SJSA1 (cell line): Measurements from ENCODE around the gene WFDC13. TPM values are rescaled to one million over a fixed set of nuclear protein-coding genes. Genes with fewer than 3 reads are reported as not detected.

Experiments
- DNase-seq, 2 experiments: peaks; one replicate each; pipeline ENCODE4 v3.0.0-alpha.2; 2015 to 2020; ENCODE audit warnings: low spot score in 2 of 2, low read depth in 1 of 2
- H3K27ac ChIP-seq: fragments of 250-450 bp; sonication (Bioruptor Pico); 2 replicates; pipeline ENCODE4 v1.5.1; 2020; ENCODE audit warnings: mild to moderate bottlenecking, moderate library complexity
- H3K27me3 ChIP-seq: fragments of 250-450 bp; sonication (Bioruptor Pico); replicated peaks from 2 replicates; pipeline ENCODE4 v1.5.1; 2020; ENCODE audit warnings: mild to moderate bottlenecking, moderate library complexity
- H3K36me3 ChIP-seq: fragments of 250-450 bp; sonication (Bioruptor Pico); 2 replicates; pipeline ENCODE4 v1.5.1; 2020; ENCODE audit warnings: mild to moderate bottlenecking
- H3K4me1 ChIP-seq: fragments of 250-450 bp; sonication (Bioruptor Pico); replicated peaks from 2 replicates; pipeline ENCODE4 v1.6.1; 2021; ENCODE audit warnings: mild to moderate bottlenecking
- H3K4me3 ChIP-seq: fragments of 250-450 bp; sonication (Bioruptor Pico); 2 replicates; pipeline ENCODE4 v1.5.1; 2020; ENCODE audit warnings: mild to moderate bottlenecking
- H3K9me3 ChIP-seq: fragments of 250-450 bp; sonication (Bioruptor Pico); replicated peaks from 2 replicates; pipeline ENCODE4 v1.5.1; 2020; ENCODE audit warnings: mild to moderate bottlenecking
- total RNA-seq: library from RNA; depleted of rRNA; stranded (reverse); fragments of >200 nt; shearing (Covaris generic); gene quantifications from 2 replicates; pipeline ENCODE4 v1.2.3, GENCODE V29; 2014; rRNA removed

Gene WFDC13
- total RNA-seq, 1 experiment from 2014 or later, result not detected

- DNase-seq, result no peak
- H3K4me1 ChIP-seq, result no peaks in the 10 kb centered on the region
- H3K4me3 ChIP-seq, result no peak overlapping the region
- H3K27me3 ChIP-seq, result no peaks in the 10 kb centered on the region
- H3K36me3 ChIP-seq, result no peaks in the 10 kb centered on the region
- no peak overlapping the region for H3K27ac ChIP-seq
- H3K9me3 ChIP-seq, result no peaks in the 10 kb centered on the region
Observed at GRCh38 chr20:45732199-45732598, 30.4 kb downstream of the WFDC13 start.

- H3K4me1 ChIP-seq, result no peaks in the 10 kb centered on the region
- H3K4me3 ChIP-seq, result no peak overlapping the region
- no peaks in the 10 kb centered on the region for H3K36me3 ChIP-seq
- DNase-seq, result no peak
- H3K27me3 ChIP-seq, result no peaks in the 10 kb centered on the region; the same call in 1 of the 2 replicates
- no peaks in the 10 kb centered on the region for H3K9me3 ChIP-seq
- no peak overlapping the region for H3K27ac ChIP-seq
Observed at GRCh38 chr20:45735552-45735951, 33.7 kb downstream of the WFDC13 start.

GRCh38 chr20:45735988-45736387 is 34.1 kb downstream of the WFDC13 start:
- Histone ChIP-seq H3K4me1 (no peaks in the 10 kb centered on the region), H3K4me3 (no peak overlapping the region), H3K27ac (no peak overlapping the region), H3K27me3 (no peaks in the 10 kb centered on the region; the same call in 1 of the 2 replicates), H3K36me3 (no peaks in the 10 kb centered on the region), H3K9me3 (no peaks in the 10 kb centered on the region)
- no peak for DNase-seq

GRCh38 chr20:45742596-45742995 is 40.8 kb downstream of the WFDC13 start:
- no peaks in the 10 kb centered on the region for H3K4me1 ChIP-seq
- no peak overlapping the region for H3K27ac ChIP-seq
- H3K27me3 ChIP-seq, result peaks cover 5% of the 10 kb centered on the region
- DNase-seq, result no peak
- no peaks in the 10 kb centered on the region for H3K36me3 ChIP-seq
- H3K4me3 ChIP-seq, result no peak overlapping the region
- no peaks in the 10 kb centered on the region for H3K9me3 ChIP-seq

GRCh38 chr20:45745015-45745414 is 43.2 kb downstream of the WFDC13 start:
- no peak for DNase-seq
- H3K4me3 ChIP-seq, result no peak overlapping the region
- no peaks in the 10 kb centered on the region for H3K36me3 ChIP-seq
- H3K9me3 ChIP-seq, result no peaks in the 10 kb centered on the region
- peaks cover 13% of the 10 kb centered on the region for H3K27me3 ChIP-seq
- no peak overlapping the region for H3K27ac ChIP-seq
- no peaks in the 10 kb centered on the region for H3K4me1 ChIP-seq

GRCh38 chr20:45751721-45752120 is 49.9 kb downstream of the WFDC13 start:
- no peak for DNase-seq
- no peaks in the 10 kb centered on the region for H3K4me1 ChIP-seq
- no peaks in the 10 kb centered on the region for H3K9me3 ChIP-seq

GRCh38 chr20:45752746-45753145 is 50.9 kb downstream of the WFDC13 start:
- no peak for DNase-seq
- H3K36me3 ChIP-seq, result no peaks in the 10 kb centered on the region
- no peak overlapping the region for H3K4me3 ChIP-seq
- no peak overlapping the region for H3K27ac ChIP-seq
- no peaks in the 10 kb centered on the region for H3K4me1 ChIP-seq
- peaks cover 13% of the 10 kb centered on the region; the same call in 1 of the 2 replicates for H3K27me3 ChIP-seq
- no peaks in the 10 kb centered on the region for H3K9me3 ChIP-seq

More at GRCh38 chr20:45751721-45752120, 49.9 kb downstream of the WFDC13 start:
- Histone ChIP-seq H3K27ac (no peak overlapping the region), H3K4me3 (no peak overlapping the region), H3K27me3 (peaks cover 19% of the 10 kb centered on the region), H3K36me3 (no peaks in the 10 kb centered on the region)

- Histone ChIP-seq H3K4me1 (no peaks in the 10 kb centered on the region), H3K27me3 (0 out of 2 replicates have a peak, but pooled peaks cover 3% of the 10 kb centered on the region), H3K27ac (no peak overlapping the region), H3K36me3 (no peaks in the 10 kb centered on the region), H3K4me3 (no peak overlapping the region), H3K9me3 (no peaks in the 10 kb centered on the region)
- DNase-seq, result no peak
Observed at GRCh38 chr20:45758096-45758495, 56.3 kb downstream of the WFDC13 start.

Other genes starting within 250 kb of the WFDC13 start
- gene WFDC2, start 232.3 kb upstream of the WFDC13 start, total RNA-seq, result not detected in 2 replicates
- gene SPINT3, start 186.4 kb upstream of the WFDC13 start, total RNA-seq, result not detected in 2 replicates
- not detected in 2 replicates for gene WFDC6, start 162.6 kb upstream of the WFDC13 start, total RNA-seq
- gene EPPIN, start 154.6 kb upstream of the WFDC13 start, total RNA-seq, result not detected in 2 replicates
- gene WFDC8, start 122.8 kb upstream of the WFDC13 start, total RNA-seq, result not detected in 2 replicates
- gene WFDC10A, start 72.3 kb upstream of the WFDC13 start, total RNA-seq, result not detected in 2 replicates
- not detected in 2 replicates for gene WFDC9, start 70.8 kb upstream of the WFDC13 start, total RNA-seq
- gene WFDC11, start 31.8 kb upstream of the WFDC13 start, total RNA-seq, result not detected in 2 replicates
- gene WFDC10B, start 3.0 kb downstream of the WFDC13 start, total RNA-seq, result not detected in 2 replicates
- gene SPINT4, start 20.3 kb downstream of the WFDC13 start, total RNA-seq, result not detected in 2 replicates
- gene WFDC3, start 89.8 kb downstream of the WFDC13 start, total RNA-seq, result not detected in 2 replicates
- 11.1 and 19.2 TPM in 2 replicates for gene DNTTIP1, start 89.9 kb downstream of the WFDC13 start, total RNA-seq
- gene UBE2C, start 110.6 kb downstream of the WFDC13 start, total RNA-seq, result 187 and 249 TPM in 2 replicates
- gene TNNC2, start 125.3 kb downstream of the WFDC13 start, total RNA-seq, result not detected in 2 replicates
- gene SNX21, start 131.8 kb downstream of the WFDC13 start, total RNA-seq, result 19.7 and 55.0 TPM in 2 replicates
- gene ACOT8, start 155.4 kb downstream of the WFDC13 start, total RNA-seq, result 41.8 and 56.3 TPM in 2 replicates
- 3.6 and 4.9 TPM in 2 replicates for gene ZSWIM3, start 155.6 kb downstream of the WFDC13 start, total RNA-seq
- 3.9 and 11.7 TPM in 2 replicates for gene ZSWIM1, start 179.2 kb downstream of the WFDC13 start, total RNA-seq
- 0.89 TPM in 1 of 2 replicates, not detected in the other for gene SPATA25, start 185.6 kb downstream of the WFDC13 start, total RNA-seq
- 1.9 and 2.7 TPM in 2 replicates for gene NEURL2, start 189.2 kb downstream of the WFDC13 start, total RNA-seq
- 50.2 and 76.8 TPM in 2 replicates for gene CTSA, start 189.3 kb downstream of the WFDC13 start, total RNA-seq
- 4.2 and 6.6 TPM in 2 replicates for gene PLTP, start 210.1 kb downstream of the WFDC13 start, total RNA-seq
- gene PCIF1, start 232.6 kb downstream of the WFDC13 start, total RNA-seq, result 5.2 and 9.6 TPM in 2 replicates